GM21423 (cell line): ENCODE measurements around the gene ANKRD33B.
A peak's percentile ranks its signal among the peaks of the same experiment; 100 is the strongest.

ENCODE experiments used
- ATAC-seq: cut with Tn5 transposase; IDR thresholded peaks from one replicate; pipeline ENCODE4 v1.9.1; 2021; ENCODE audit warnings: mild to moderate bottlenecking, moderate library complexity; ENCODE audit not compliant: unreplicated experiment

The ANKRD33B gene

DNA sequence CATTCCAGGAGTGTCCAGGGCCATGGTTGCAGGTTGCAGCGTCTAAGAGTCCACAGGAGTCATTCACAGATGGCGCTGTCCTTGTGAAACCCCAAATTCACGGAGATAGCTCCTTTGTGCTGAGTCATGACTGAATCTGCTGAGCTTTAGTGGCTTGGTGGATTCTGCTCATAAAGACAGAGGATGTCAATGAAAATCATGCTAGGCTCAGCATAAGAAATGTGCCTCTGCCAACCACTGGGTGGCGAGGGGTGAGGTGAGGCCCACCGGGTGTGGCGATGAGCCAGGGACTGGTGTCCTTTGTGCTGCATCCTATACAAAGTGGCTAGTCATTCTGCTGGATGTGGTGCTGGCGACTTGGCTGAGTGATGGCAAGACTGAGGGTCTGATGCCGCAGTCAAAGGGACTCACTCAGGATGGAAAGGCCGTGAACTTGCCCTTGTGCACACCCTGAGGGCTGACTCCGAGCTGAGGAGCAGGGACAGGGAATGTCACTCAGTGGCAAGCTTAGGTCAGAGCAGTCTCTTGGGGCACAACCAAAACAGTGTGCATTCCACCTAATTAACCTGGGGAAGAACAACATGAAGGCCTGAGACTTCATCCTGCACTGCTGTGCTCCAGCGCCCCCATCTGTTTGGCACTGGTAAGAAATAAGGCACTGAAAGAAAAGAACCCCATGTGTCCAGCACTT is 125.7 kb downstream of the ANKRD33B start:
- ATAC-seq = no peak

DNA sequence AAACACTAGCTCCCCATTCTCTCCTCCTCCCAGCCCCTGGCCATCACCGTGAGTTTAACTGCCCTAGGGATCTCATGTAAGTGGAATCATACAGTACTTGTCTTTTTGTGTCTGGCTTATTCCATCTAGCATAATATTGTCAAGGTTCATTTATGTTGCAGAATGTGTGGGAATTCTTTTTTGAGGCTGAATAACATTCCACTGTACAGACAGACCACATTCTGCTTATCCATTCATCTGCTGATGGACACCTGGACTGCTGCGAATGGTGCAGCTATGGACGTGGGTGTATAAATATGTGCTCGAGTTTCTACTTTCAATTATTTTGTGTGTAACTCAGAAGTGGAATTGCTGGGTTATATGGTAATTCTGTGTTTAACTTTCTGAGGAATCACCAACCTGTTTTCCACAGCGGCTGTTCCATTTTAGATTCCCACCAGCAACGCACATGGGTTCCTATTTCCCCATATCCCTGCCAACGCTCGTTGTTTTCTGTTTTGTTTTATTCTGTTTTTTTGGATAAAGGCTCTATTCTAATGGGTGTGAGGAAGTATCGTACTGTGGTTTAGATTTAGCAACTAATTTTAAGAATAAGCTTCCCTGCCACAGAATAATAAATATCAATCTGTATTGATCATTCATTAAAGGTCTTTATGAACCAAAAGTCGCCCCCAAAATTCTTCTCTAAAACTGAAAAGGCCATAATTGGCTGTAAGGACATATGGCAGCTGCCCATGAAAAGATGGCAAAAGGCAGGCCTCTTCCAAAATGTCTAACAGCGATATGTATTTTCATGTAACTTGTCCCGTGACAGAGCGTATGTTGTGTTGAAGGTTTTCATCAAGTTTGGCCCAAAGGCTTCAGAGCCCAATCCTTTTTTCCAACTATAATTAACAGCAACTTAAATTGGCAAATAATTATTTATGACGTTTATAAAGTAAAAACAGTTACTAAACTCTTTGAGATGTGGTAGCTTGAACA is 126.9 kb downstream of the ANKRD33B start:
- ATAC-seq = no peak

DNA sequence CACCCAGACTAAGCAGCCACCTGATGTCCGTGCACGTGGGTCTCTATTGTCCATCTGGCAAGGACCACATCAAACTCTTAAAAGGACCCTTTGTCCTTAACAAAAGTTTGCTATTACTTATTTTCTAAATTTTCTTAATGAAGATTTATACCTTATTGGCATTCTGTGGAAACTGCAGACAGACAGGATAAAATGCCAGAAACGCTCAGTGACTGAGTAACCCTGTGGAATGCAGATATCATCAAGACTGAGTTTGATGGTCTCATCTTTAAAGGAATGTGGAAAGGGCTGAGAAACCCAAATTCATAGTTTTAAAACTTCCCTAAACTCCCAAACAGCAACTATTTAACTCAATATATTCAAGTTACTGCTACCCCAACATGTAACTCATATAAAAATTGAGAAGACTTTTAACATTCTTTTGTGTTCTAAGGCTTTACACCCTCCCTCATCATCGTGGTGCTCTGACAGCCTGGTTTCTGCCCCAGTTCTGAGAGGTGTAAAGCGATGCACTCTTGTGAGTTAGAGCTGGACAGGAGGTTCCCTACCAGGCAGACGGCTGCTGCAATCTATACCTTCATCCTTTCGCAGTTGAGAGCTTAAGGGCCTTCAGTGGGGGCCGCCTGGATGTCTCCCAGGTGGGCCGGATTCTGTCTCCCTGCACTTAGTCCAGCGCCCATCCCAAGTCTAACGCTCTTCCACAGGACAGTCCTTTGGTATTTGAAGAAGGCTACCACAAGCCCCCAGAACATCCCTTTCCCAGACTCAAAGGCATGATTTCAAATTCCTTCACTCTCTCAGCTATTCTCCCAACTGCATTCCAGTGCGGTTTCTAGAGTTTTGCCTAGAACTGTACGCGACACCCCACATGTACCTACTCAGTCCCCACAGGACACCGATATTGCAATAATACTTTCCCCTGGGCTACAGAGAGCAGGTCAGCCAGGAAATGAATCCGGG is 128.2 kb downstream of the ANKRD33B start:
- ATAC-seq = no peak

DNA sequence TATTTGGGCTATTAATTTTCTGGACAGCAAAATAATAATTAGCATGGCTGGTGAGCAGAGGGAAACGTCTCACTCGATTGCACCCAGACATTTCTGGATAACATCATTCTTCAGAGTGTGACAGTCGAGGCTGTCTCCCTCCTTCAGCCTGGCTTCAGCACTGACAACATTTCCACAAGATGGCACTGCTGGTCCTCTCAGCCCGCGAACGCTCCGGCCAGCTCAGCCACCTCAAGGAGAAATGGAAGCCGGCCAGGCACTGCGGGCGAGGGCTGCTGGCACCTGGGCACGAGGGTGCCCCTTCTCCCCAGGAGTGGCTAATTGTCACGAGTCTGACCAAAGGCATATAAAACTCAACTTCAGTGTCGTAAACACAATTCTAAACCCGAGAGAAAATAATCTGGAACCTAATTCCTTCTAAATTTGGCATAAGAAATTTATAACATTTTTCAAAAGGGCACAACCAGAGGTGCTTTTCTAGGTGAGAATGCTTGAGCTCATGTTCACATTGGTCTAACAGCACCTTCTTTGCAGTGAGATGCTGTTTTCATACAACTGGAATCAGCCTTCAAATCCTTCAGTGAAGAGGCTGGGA is 131.3 kb downstream of the ANKRD33B start:
- ATAC-seq = no peak

DNA sequence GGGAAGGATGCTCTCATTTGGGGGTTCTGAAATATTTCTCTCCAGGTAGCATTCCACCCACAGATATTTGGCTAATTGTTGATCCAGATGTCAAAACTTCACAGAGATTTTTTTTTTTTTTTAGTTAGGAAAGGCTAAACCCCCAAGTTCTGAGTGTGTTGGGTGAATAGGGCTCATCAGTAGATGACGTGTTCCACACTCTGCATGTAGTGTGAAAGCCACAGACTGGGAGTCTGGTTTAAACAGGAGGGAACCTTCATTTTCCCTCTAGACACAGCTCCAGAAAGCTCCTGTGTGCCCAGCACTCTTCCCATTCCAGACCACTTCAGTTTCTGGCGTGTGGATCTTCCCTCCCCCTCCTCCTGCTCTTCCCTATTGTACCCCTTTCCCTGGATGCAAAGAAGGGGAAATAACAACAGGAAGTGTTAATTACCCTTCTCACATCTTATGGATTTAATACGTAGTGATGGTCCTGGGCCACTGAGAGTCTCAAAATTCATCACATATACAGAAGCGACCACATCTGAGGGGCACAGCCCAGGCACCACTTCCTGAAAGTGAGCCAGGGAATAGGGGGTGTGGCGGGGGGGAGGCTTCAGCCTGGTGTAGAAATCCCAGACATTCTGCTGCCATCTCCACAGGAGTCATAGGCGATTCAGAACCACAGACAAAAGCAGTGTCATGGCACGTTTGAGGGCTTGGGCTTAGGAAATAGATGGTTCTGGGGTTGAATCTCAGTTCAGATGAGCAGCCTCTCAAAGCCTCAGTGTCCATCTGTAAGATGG is 132.1 kb downstream of the ANKRD33B start:
- no peak for ATAC-seq

DNA sequence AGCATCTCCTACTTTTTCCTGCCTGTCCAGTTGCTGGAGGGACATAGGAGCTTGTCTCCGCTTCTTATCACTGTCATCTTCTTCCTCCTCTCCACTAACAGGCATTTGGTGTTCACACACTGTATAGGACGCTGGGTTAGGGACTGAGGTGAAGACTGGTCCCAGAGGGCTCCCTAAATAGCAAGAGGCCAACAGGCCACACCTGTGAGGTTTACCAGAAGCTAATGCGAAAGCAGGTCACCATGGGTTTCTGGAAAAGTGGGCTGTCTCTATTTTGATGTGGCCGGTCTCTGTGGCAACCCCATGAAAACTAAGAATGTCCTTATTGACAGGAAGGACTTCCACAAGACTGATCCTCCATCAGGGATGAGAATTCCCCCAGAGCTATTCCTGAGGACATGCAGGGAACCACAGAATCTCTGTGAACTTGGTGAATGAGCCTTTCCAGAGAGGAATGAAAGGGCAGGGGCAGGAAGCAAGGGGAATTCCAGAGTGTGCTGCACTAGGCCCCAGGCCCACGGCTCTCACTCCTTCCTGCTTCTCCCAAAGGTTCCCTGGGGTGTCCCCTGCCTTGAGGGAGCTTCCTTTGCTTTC is 135.5 kb downstream of the ANKRD33B start:
- peak; percentile 42 for ATAC-seq

DNA sequence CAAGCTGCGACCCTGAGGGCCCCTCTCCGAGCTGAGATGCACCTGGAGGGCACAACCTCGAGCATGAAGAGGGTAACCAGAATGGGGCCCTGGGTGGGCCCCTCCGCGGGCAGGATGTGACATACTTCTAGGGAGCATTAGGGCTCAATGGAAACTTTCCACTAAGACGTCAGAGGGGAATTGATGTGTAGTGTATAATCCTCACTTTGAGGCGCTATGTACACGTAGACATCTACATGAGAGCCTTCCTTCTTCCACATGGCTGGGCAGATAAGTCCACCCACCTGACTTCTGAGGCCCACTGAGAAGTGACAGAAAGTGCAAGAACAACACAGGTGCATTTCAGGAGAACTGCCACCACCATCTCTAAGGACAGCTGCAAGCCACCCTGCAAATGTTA is 136.1 kb downstream of the ANKRD33B start:
- peak; percentile 66 for ATAC-seq

DNA sequence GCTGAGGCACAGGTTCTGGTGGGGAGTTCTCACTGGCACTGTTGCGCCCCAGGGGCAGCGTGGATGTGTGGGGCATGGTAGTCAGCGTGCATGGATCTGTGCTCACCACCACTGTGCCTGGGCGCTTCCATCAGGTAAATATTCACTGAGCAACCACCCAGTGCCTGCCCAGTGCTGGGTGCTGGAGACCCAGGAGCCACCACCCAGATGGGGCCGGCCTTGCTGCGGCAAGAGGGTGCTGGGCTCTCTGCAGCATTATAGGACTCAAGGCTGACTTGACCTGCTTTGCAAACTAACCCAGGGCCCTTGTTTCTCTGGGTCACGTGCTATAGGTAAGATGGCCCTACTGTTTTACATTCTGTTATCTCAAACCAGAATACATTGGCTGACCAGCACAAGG is 136.6 kb downstream of the ANKRD33B start:
- no peak for ATAC-seq

DNA sequence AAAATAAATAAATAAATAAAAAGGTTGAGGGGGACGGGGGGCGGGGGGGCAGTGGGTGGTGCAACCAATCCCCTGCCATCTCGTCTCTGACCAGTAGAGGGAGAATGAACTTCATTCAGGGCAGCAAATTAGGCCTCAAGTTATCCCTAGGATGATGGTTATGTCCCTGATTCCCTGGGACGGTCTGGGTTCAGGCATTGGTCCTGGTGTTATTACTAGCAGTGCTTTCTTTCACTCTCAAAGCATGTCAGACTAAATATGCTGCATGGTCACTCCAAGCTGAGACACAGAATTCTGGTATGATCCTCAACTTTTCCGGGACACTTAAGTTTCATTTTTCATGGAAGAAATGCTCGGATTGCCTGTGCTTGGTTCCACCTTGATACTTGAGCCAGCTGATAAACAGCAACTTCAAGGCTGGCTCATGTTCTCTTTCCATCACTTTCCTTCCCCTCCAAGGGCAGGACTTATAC is 137.7 kb downstream of the ANKRD33B start:
- ATAC-seq = no peak

DNA sequence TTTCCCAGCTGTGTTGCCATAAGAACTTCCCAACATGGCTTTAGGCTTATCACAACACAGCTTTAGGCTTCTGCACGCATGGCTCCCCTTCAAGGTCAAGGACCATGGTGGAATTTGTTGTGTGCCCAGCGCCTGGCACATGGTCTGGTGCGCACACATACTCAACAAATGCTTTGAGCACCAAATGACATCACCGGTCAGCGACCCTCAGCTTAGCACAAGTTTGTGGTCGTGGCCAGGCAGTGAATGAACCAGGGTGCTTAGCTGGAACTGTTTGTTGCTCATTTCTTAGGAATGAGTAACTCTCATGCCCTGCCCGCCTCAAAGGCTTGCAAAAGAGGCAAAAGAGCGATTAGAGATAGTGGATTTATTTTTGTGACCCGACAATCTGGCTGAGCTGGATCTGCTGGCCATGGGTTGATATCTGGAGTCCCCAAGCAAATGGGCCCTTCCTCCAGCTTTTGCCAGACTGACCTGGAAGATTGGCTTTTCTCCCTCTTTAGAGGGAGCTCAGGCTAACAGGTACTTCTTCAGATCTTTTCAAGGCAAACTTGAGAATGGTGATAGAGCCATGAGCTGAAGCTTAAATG is 138.3 kb downstream of the ANKRD33B start:
- no peak for ATAC-seq

DNA sequence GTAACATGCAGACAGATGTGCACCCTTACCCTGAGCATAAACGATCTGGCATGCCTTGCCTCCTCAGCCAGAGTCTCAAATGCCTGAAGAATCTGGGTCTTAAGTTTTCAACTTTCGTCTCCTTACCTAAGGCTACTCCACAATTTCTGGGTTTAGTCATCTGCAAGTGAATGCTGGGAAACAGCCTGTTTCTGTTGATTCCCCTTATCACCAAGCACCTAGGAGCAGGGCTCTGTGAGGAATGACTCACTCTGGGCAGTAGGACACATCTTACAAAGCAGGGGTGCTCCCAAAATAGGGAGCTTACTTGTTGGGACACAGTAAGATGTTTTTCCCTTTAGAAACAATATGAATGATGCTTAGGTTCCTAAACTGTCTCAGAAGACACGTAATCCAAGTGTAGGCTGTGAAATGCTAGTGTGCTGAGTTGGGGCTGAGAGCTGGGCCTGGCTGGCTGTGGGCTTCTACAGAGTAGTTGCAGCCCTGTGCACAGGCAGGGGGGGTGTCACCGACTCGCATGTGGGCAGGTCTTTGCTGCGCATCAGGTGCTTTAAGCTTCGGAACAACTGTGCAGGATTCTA is 139.1 kb downstream of the ANKRD33B start:
- ATAC-seq = no peak

DNA sequence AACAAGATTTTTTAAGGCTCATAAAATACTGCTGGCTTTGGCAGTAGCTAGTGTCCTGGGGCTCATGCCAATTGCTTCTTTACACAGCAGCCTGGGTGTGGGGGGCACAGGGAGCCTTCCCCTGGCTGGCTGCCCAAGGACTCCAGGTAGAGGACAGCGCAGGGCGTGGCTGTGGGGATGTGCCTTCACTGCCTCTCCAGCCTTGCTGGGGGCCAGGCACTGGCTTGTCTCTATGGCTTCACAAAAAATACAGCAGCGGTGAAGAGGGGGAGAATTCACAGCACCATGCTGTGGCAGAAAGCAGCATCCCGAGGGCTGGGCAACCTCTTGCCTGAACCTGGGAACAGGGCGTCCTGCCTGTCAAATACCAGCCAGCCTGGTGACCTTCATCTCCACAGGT is 139.8 kb downstream of the ANKRD33B start:
- no peak for ATAC-seq

DNA sequence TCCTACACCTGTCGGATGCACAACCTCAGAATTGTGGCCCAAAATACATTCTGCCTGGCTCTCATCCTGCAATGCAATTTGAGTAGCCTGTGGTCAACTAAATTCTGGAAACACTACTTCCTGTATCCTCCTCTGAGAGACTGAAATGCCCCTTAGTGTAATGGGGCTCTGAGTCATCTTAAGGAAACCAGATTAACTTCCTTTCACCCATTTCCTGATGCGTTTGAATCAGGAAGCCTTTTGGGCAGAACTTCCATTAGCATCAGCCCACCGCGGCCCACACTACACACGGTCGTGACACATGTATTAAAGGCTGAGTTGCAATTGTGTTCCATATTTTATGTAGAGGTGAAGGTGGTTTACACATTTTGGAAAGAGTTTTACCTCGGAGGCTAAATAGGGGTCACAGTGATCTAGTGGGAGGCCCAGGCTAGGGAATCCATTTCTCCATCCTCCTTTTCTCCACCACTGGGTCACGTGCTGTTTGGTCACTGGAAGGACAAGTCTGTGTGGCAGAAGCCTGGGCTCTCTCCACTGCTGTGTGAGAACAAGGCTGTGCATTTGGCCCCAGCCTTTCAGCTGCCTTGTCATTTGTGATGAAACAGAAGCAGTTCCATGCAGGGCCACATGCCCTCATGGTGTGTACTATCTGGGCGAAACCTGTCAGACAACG is 141.2 kb downstream of the ANKRD33B start:
- peak; percentile 29 for ATAC-seq

DNA sequence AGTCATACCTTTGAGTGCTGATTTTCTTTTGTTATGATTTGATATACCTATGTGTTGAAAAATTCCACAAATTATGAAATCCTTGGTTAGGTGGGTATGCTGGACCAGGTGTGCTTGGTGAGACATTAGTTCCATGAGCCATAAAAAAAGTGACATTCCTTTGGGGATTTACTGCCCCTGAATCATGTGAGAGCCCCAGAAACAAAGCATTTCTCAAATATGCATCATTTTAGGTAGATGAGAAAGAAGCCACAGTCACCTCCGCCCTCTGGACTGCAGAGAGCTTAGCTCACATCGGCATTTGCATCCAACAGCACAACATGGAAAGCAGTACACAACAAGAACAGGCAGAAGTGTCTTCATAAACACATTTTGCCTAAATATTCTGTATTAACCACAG is 141.9 kb downstream of the ANKRD33B start:
- ATAC-seq = no peak

DNA sequence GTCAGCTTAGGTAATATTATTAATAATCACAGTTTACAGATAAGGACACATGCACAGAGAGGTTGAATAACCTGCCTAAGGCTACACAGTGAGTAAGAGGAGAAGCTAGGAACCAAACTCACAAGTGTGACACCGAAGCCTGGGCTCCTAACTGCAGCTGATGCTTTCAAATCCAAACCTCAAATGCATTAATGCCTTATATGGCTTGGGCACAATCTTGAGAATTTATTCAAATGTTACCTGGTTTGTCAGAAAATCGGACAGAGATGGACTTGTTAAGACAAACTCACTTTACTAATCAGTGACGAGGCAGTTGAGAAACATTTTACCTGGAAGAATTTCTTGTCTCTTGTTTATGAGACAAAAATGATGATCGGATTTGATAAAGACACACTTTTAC is 142.5 kb downstream of the ANKRD33B start:
- ATAC-seq = no peak
